ENCODE results near the gene TBC1D4.

TBC1D4 gene

GRCh38 chr13:75505327-75505726, 23.4 kb upstream of the TBC1D4 start:
- in situ Hi-C loops (cut with HindIII; ENCODE audit: low sequenced_read_pairs): no loop called here
- no peak for DNase-seq (ENCODE audit: low read depth, low spot score)

GRCh38 chr13:75495938-75496337, 14.0 kb upstream of the TBC1D4 start:
- in situ Hi-C loops (cut with HindIII; ENCODE audit: low sequenced_read_pairs): no loop called here
- peak; percentile 39 for DNase-seq (ENCODE audit: low read depth, low spot score)
- TF ChIP-seq CTCF (IDR thresholded peaks at IDR 0.05; ENCODE audit: low read depth, low read length): no peak
- no peak overlapping the region for H3K4me3 ChIP-seq (ENCODE audit: low read depth, low read length)

More at GRCh38 chr13:75505327-75505726, 23.4 kb upstream of the TBC1D4 start:
- TF ChIP-seq CTCF (IDR thresholded peaks at IDR 0.05; ENCODE audit: low read depth, low read length): no peak
- H3K4me3 ChIP-seq (ENCODE audit: low read depth, low read length): no peak overlapping the region

DNA sequence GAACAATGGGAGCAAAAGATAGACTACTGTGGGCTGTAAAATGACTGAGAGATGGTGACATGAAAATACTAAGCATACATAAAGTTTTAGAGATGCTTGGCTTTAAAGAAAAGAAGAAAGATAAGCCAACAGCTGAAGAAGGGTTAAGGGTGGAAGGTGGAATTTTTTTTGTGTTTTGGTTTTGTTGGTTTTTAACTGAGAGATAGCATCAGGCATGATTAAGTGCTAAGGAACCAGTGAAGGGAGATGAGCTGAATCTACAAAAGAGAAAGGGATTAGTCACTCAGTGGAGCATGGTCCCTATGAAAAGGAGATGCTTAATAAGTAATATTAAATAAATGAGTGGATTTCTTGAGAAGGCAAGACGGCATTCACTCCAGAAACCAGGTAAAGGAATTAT, 12.5 kb upstream of the TBC1D4 start:
- no peak overlapping the region for H3K4me3 ChIP-seq (ENCODE audit: low read depth, low read length)
- no peak for DNase-seq (ENCODE audit: low read depth, low spot score)
- TF ChIP-seq CTCF (IDR thresholded peaks at IDR 0.05; ENCODE audit: low read depth, low read length): no peak
- in situ Hi-C loops (cut with HindIII; ENCODE audit: low sequenced_read_pairs): no loop called here

DNA sequence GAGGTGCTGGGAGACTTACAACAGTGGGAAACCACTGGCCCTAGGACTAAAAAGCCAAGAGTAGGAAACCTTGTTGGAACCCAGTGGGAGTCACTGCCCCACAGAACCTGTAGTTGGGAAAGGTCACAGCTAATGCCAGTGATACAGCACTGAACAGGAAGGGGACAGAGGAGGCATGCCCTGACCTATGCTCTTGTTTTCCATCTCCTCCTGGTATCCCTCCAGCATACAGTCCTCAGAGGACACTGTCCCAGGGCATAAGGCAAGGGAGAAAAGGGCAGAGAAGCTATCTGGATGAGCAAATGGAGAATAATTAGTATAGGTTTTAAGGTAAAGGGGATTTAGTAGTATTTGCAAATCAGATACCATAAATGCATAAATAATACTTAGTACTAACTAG, 11.2 kb upstream of the TBC1D4 start:
- DNase-seq (ENCODE audit: low read depth, low spot score): no peak
- no peak overlapping the region for H3K4me3 ChIP-seq (ENCODE audit: low read depth, low read length)
- in situ Hi-C loops (cut with HindIII; ENCODE audit: low sequenced_read_pairs): no loop called here
- TF ChIP-seq CTCF (IDR thresholded peaks at IDR 0.05; ENCODE audit: low read depth, low read length): no peak

DNA sequence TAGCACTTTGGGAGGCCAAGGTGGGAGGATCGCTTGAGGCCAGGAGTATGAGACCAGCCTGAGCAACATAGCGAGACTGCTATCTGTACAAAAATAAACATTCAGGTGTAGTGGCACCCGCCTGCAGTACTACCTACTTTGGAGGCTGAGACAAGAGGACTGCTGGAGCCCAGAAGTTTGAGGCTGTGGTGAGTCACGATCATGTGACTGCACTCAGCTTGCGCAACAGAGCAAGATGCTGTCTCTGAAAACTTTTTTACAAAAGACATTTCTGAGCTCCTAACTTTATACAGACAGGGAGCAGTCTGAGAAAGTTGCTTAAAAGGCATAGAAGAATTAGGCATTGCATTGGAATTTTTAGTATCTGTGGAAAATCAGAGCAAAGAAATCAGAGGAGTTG, 10.4 kb upstream of the TBC1D4 start:
- peak; percentile 12 for DNase-seq (ENCODE audit: low read depth, low spot score)
- in situ Hi-C loops (cut with HindIII; ENCODE audit: low sequenced_read_pairs): no loop called here
- no peak overlapping the region for H3K4me3 ChIP-seq (ENCODE audit: low read depth, low read length)
- no peak for TF ChIP-seq CTCF (IDR thresholded peaks at IDR 0.05; ENCODE audit: low read depth, low read length)

DNA sequence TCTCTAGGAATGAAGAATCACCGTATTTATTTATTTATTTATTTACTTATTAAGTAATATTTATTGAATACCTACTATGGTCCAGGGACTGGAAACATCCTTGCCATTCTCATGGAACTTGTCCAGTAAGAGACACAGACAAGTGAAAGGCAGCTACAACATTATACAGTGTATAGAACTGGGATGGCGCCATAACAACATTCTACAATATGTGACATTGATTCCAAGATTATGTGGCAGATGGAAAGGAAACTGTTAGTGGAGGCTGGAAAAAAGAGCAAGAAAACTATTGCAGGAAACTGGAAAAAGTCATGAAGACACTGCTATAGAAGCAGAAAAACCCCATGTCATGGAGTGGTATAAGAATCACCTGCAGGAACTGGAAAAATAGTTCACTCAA, 9.4 kb upstream of the TBC1D4 start:
- no peak overlapping the region for H3K4me3 ChIP-seq (ENCODE audit: low read depth, low read length)
- no peak for DNase-seq (ENCODE audit: low read depth, low spot score)
- no peak for TF ChIP-seq CTCF (IDR thresholded peaks at IDR 0.05; ENCODE audit: low read depth, low read length)
- in situ Hi-C loops (cut with HindIII; ENCODE audit: low sequenced_read_pairs): no loop called here

Measured in astrocyte of the spinal cord (primary cell).